NCI-H446 treated with DMSO at 0.1 percent for 48 hours (cell line): ENCODE data around the gene CKS2.

Experiments used
- DNase-seq: peaks from one replicate; lab custom pipeline; 2025; lab: John Stamatoyannopoulos, UW

Gene CKS2

DNA sequence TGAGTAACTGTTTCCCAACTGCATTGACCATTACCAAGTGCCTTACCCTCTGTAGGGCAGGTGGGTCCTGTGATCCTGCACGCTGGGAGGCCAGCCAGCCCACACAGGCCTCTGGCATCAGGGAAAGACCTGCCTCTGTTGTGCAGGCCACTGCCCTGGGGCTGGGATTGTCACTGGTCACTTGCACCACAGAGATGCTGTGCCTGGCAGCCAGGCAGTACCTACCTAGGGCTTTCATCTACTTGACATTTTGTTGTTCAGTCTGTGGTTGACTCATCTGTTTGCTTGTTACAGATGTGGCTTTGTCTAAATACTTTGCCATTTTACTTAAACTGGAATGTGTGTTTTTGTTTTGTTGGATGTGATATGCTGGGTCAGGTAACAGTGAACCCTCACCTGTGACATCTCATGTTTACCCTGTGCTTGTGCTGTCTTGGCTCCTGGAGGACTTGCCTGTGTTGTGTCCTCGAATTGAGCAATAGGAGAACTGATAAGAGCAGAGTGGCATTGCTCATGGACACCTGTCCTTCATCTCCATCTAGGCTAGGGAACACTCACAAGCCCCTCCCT lies 40.1 kb downstream of the CKS2 start:
- DNase-seq: no peak

DNA sequence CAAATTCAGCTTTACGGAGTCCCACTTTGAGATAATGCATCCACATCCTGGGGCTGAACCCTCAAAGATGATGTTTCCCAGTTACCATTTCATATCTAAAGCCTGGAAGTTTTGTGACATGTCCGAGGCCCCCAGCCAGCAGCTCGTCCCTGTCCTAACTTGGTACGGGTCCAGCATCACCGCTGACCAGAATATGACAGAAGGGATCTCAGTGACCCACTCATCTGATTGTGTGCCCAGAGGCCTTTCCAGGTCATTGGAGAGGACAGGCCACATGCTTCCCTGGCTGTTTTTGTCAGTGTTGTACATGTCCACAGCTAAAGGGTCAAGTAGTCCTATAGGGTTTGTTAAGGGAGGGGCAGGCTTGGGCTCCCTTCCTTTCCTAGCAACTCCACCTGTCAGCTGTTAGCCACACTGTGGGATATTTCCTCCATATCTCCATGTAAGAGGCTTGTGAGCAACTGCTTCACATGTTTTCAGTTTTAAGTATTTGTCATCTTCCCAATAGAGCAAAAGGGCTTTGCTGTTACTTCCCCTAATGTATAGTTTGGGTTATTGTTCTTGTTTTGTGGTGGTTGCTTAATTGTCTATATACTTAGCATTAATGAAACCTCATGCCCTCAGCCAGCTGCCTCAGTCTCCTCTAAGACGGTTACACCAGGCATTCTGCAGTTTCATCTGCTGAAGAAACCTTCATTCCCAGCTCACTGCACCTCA lies 40.7 kb downstream of the CKS2 start:
- DNase-seq: no peak

- no peak for DNase-seq
These were observed 41.5 kb downstream of the CKS2 start for GRCh38 chr9:89352451-89352850.

GRCh38 chr9:89352874-89353649 lies 42.1 kb downstream of the CKS2 start:
- no peak for DNase-seq

GRCh38 chr9:89353989-89354388 lies 43.0 kb downstream of the CKS2 start:
- DNase-seq: no peak

GRCh38 chr9:89354471-89354870 lies 43.5 kb downstream of the CKS2 start:
- DNase-seq: no peak

DNA sequence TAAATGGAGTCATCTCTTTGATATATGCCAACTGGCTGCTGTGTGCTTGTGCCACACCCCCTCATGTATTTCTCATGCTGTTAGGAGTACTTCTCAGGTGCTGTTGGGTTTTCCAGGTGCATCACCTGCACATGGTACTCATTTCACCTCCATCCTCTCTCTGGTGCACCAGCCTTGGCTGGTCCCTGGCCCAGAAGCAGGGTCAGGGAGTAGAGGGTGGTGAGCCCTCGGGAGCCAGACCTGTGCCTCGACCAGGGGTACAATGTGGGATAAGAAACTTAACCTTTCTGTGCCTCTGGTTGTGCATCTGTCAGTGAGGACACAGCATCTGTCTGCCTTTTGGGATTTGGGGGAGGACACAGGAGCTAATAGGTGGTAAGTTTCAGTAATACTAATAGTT lies 45.8 kb downstream of the CKS2 start:
- no peak for DNase-seq

DNA sequence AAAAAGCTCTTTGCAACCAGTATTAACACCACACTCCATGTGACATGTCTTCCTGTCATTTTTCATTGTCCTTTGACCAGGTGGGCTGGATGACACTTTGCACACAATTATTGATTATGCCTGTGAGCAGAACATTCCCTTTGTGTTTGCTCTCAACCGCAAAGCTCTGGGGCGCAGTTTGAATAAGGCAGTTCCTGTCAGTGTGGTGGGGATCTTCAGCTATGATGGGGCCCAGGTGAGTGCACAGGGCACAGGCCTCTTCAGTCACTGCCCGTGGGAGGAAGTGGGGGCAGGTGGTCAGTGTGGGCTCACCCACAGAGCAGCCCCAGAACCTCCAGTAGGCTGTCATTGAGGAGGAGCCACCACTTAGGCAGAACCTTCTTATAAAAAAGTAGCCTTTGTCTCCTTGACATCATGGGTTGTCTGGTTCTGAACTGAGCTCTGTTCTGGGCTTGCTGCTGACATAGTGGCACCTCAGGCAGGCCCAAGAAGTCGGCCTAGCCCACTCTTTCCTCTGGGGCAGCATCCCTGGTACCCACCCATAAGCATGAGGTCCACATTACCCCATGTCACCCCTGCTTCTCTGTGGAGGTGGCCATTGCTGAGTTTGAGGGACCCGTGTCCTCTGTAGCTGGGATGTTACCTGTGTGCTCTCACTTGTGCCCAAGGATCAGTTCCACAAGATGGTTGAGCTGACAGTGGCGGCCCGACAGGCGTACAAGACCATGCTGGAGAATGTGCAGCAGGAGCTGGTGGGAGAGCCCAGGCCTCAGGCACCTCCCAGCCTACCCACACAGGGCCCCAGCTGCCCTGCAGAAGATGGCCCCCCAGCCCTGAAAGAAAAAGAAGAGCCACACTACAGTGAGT lies 46.6 kb downstream of the CKS2 start:
- no peak for DNase-seq

GRCh38 chr9:89358376-89358916 lies 47.5 kb downstream of the CKS2 start:
- no peak for DNase-seq

GRCh38 chr9:89358985-89359384 lies 48.0 kb downstream of the CKS2 start:
- DNase-seq: peak; percentile 49

DNA sequence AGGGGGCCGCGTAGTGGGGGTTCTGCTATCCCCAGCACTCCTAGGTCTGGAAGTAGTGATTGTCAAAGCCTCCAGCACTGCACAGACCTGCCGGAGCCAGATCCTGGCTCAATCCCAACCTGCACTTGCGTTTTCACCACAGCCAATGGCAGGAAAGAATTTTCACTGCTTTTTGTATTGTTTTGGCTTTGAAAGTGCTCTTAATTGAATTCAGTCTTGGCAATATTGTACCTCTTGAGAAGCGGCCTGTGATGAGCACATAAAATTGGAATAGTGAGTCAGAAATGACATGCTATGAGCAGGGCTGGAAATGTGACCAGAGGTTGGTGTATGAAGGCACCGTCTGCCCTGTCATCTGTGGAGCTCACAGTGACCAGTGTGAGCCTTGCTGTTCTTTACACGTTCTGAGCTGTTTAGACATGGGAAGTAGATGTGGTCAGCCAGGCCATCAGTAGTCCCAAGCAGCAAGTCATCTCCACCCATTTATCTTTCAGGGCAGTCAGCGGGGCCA lies 48.8 kb downstream of the CKS2 start:
- peak; percentile 92 for DNase-seq

- DNase-seq: peak; percentile 42
These were observed 49.5 kb downstream of the CKS2 start for GRCh38 chr9:89360465-89360864.

GRCh38 chr9:89361031-89361430 lies 50.0 kb downstream of the CKS2 start:
- no peak for DNase-seq

- no peak for DNase-seq
These were observed 51.0 kb downstream of the CKS2 start for GRCh38 chr9:89361816-89362646.

GRCh38 chr9:89362647-89363310 lies 51.8 kb downstream of the CKS2 start:
- no peak for DNase-seq

GRCh38 chr9:89363311-89363670 lies 52.3 kb downstream of the CKS2 start:
- DNase-seq: no peak

GRCh38 chr9:89363921-89364665 lies 53.1 kb downstream of the CKS2 start:
- DNase-seq: no peak

- DNase-seq: no peak
These were observed 53.9 kb downstream of the CKS2 start for GRCh38 chr9:89364666-89365531.

- no peak for DNase-seq
These were observed 54.5 kb downstream of the CKS2 start for GRCh38 chr9:89365532-89365912.
